ENCODE measurements around the gene IGFN1.

GRCh38 chr1:201253906-201254624 is 63.4 kb downstream of the IGFN1 start:
- TF ChIP-seq CTCF (IDR thresholded peaks at IDR 0.05): no peak
- no peak for TF ChIP-seq POLR2A (IDR thresholded peaks at IDR 0.05)
